ENCODE measurements around the gene CNGA2.

The CNGA2 gene

DNA sequence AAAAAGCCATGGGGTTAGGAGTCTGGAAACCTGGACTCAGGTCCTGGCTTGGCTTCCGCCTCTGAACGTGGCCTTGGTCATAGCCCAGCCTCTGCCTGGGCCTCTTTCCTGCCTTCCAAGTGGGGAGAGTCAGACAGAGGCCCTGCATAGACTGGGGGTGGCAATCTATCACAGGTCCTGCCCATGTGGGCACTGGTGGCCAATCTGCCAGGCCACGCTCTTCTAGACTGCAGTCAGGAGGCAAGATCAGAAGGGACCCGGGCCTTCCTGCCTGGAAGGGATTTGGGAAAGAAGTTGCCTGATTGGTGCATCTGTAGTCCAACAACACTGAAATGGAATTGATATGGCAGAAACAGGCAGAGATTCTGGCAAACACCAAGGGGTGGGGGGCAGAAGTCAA lies 46.1 kb downstream of the CNGA2 start:
- TF ChIP-seq, protein P1, sequence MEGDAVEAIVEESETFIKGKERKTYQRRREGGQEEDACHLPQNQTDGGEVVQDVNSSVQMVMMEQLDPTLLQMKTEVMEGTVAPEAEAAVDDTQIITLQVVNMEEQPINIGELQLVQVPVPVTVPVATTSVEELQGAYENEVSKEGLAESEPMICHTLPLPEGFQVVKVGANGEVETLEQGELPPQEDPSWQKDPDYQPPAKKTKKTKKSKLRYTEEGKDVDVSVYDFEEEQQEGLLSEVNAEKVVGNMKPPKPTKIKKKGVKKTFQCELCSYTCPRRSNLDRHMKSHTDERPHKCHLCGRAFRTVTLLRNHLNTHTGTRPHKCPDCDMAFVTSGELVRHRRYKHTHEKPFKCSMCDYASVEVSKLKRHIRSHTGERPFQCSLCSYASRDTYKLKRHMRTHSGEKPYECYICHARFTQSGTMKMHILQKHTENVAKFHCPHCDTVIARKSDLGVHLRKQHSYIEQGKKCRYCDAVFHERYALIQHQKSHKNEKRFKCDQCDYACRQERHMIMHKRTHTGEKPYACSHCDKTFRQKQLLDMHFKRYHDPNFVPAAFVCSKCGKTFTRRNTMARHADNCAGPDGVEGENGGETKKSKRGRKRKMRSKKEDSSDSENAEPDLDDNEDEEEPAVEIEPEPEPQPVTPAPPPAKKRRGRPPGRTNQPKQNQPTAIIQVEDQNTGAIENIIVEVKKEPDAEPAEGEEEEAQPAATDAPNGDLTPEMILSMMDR (IDR thresholded peaks at IDR 0.05; ENCODE audit: extremely low read depth, missing control alignments) = no peak

GRCh38 chrX:151789179-151789800 lies 54.7 kb downstream of the CNGA2 start:
- TF ChIP-seq, protein P1 (IDR thresholded peaks at IDR 0.05; ENCODE audit: extremely low read depth, missing control alignments) = no peak
- DNase-seq (ENCODE audit: low spot score) = no peak

More for the DNA sequence above, 46.1 kb downstream of the CNGA2 start:
- DNase-seq (ENCODE audit: low spot score) = no peak

DNA sequence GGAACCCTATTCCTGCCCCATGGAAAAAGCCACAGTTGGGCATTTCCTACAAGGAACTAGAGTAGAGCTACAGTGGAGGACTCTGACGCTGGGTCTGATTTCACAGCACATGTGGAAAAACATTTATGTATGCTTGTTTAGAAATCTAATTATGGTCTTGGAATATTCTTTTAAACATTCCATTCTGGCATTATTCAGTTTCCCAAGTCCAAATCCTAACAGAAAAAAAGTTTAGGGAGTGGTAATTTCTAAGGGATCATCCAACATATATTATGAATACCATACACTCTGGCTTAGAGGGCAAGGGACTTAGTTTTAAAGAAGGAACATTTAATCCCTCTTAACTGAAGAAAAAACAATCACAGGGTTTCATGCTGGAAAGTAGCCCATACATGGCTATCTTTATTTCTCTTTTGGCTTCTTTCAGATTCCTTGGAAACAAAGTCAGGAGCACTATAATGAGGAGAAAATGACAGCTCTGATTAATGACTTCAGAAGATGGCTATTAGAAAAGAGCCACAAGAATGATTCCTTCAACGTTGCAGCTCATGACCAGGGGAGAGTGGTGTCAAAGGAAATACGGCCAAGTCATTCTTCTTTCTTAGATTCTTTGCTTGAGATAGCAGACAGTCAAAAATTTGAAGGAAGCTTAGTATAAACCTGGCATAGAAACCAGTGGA lies 56.1 kb downstream of the CNGA2 start:
- DNase-seq (ENCODE audit: low spot score) = no peak
- TF ChIP-seq, protein P1 (IDR thresholded peaks at IDR 0.05; ENCODE audit: extremely low read depth, missing control alignments) = no peak

GRCh38 chrX:151791961-151792360 lies 57.4 kb downstream of the CNGA2 start:
- DNase-seq (ENCODE audit: low spot score) = no peak
- TF ChIP-seq, protein P1 (IDR thresholded peaks at IDR 0.05; ENCODE audit: extremely low read depth, missing control alignments) = no peak

- TF ChIP-seq, protein P1 (IDR thresholded peaks at IDR 0.05; ENCODE audit: extremely low read depth, missing control alignments) = no peak
- DNase-seq (ENCODE audit: low spot score) = no peak
Observed at GRCh38 chrX:151792505-151792904, 58.0 kb downstream of the CNGA2 start.

DNA sequence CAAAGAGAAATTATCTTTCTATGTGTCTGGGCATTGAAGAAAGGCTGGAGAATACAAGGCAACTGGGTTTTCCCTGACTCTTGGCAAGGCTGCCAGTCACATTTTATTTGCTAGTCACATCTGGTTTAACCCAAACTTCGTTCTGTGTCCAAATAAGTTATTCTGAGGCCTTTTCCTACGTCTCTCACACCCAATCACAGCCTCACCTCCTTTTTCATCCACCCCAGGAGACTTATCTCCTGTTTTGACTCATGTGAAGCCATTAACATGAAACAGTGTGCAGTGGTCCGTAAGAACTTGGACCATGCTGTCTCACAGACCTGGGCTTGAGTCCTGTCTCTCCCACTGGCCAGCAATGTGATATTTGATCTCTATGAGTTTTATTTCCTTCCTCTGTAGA lies 59.3 kb downstream of the CNGA2 start:
- TF ChIP-seq, protein P1 (IDR thresholded peaks at IDR 0.05; ENCODE audit: extremely low read depth, missing control alignments) = no peak
- DNase-seq (ENCODE audit: low spot score) = no peak

All from GM20000 (cell line).